MCF 10A (cell line): Measurements from ENCODE around the gene EPB41L3. TPM values are rescaled to one million over a fixed set of nuclear protein-coding genes. Genes with fewer than 3 reads are reported as not detected.

ENCODE experiments used
- BruUV-seq: library from RNA; stranded (reverse); fragments of 400-500 nt; replicated peaks from 2 replicates; lab custom pipeline; 2021; lab: Mats Ljungman, UMichigan
- CTCF ChIA-PET: fragments of 300-600 bp; sonication (Branson Sonifier 250); formaldehyde crosslinking; extraction: SDS; loops from one replicate; lab custom pipeline; 2021; ENCODE audit warnings: antibody characterized with exemption, inconsistent platforms; lab: Yijun Ruan, JAX
- POLR2A ChIA-PET: fragments of 300-600, 350-650 bp; sonication (Branson Sonifier 250); formaldehyde crosslinking; extraction: SDS; loops from one replicate; lab custom pipeline; 2020; ENCODE audit warnings: antibody characterized with exemption, inconsistent platforms; lab: Yijun Ruan, JAX
- DNase-seq: peaks from one replicate; pipeline ENCODE4 v3.0.0-alpha.2; 2018; ENCODE audit not compliant: unreplicated experiment
- H3K27ac Mint-ChIP-seq: one replicate; pipeline ENCODE4 v1.8.0; 2022; ENCODE audit warnings: mild to moderate bottlenecking, low read depth, mixed read lengths; ENCODE audit not compliant: unreplicated experiment
- H3K27me3 Mint-ChIP-seq: one replicate; pipeline ENCODE4 v1.8.0; 2022; ENCODE audit warnings: mixed read lengths; ENCODE audit not compliant: insufficient read depth, unreplicated experiment
- H3K36me3 Mint-ChIP-seq: one replicate; pipeline ENCODE4 v1.8.0; 2022; ENCODE audit warnings: mild to moderate bottlenecking, moderate library complexity, mixed read lengths; ENCODE audit not compliant: insufficient read depth, unreplicated experiment
- H3K4me1 Mint-ChIP-seq: one replicate; pipeline ENCODE4 v1.8.0; 2022; ENCODE audit warnings: mixed read lengths; ENCODE audit not compliant: insufficient read depth, unreplicated experiment
- H3K4me3 Mint-ChIP-seq: one replicate; pipeline ENCODE4 v1.8.0; 2022; ENCODE audit warnings: mild to moderate bottlenecking, moderate library complexity, mixed read lengths; ENCODE audit not compliant: unreplicated experiment
- H3K9me3 Mint-ChIP-seq: one replicate; pipeline ENCODE4 v1.8.0; 2022; ENCODE audit warnings: mixed read lengths; ENCODE audit not compliant: unreplicated experiment
- intact Hi-C: fragments of 100-400 bp; cut with micrococcal nuclease; formaldehyde crosslinking; loops from 2 replicates; pipeline ENCODE4 v1.14.1; 2022
- total RNA-seq: library from RNA; stranded (reverse); gene quantifications from 2 replicates; pipeline ENCODE4 v1.2.3, GENCODE V29; 2022
- TF ChIP-seq, protein P1 (sequence below): fragments of 200-600 bp; IDR thresholded peaks from one replicate; pipeline ENCODE4 v1.8.0; 2022; ENCODE audit warnings: antibody characterized with exemption, mild to moderate bottlenecking; ENCODE audit not compliant: unreplicated experiment

The EPB41L3 gene
- total RNA-seq, 1 experiment from 2014 or later = not detected

DNA sequence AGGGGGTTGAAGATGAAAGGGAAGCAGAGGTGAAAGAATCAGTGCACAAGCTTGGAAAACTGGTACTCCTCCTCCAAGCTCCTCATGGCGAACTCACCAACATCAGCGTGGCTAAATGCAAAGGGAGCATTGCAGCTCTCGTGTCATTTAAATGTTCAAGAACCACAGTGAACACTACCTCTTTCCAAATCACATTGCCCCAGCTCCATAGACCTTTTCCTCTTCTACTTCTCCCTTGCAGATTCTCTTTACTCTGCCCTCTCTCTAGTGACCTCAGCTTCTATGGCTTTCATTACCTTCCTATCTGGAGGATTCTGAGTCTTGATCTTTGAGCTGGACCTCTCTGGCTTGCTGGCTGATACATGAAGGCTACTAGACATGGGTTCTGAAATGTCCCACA is 14.3 kb downstream of the EPB41L3 start:
- CTCF ChIA-PET = no interaction called here
- TF ChIP-seq, protein P1, sequence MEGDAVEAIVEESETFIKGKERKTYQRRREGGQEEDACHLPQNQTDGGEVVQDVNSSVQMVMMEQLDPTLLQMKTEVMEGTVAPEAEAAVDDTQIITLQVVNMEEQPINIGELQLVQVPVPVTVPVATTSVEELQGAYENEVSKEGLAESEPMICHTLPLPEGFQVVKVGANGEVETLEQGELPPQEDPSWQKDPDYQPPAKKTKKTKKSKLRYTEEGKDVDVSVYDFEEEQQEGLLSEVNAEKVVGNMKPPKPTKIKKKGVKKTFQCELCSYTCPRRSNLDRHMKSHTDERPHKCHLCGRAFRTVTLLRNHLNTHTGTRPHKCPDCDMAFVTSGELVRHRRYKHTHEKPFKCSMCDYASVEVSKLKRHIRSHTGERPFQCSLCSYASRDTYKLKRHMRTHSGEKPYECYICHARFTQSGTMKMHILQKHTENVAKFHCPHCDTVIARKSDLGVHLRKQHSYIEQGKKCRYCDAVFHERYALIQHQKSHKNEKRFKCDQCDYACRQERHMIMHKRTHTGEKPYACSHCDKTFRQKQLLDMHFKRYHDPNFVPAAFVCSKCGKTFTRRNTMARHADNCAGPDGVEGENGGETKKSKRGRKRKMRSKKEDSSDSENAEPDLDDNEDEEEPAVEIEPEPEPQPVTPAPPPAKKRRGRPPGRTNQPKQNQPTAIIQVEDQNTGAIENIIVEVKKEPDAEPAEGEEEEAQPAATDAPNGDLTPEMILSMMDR = no peak
- H3K27ac Mint-ChIP-seq = no peak overlapping the region
- no peaks in the 10 kb centered on the region for H3K36me3 Mint-ChIP-seq
- POLR2A ChIA-PET = no interaction called here
- intact Hi-C loops = no loop called here
- H3K27me3 Mint-ChIP-seq = no peaks in the 10 kb centered on the region
- H3K4me1 Mint-ChIP-seq = peaks cover 7% of the 10 kb centered on the region
- BruUV-seq = no TSS peak
- no peak overlapping the region for H3K4me3 Mint-ChIP-seq
- DNase-seq = no peak
- no peaks in the 10 kb centered on the region for H3K9me3 Mint-ChIP-seq

DNA sequence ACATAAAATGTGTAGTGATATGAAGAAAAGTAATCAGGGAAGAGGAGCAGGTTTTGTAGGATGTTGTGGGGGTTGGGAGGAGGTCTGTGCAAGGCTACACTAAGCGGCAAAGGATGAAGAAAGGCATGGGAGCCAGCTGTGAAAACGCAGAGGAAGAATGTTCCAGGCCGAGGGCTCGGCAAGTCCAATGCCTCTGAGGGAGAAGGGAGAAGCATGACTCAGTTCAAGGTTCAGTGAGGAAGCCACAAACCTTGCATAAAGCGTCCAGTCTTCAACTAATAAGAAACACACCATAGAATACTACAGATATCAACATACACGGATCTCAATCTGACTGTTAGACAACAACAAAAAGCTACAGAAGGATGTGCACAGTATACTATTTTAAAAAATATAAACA is 16.2 kb downstream of the EPB41L3 start:
- no peaks in the 10 kb centered on the region for H3K9me3 Mint-ChIP-seq
- POLR2A ChIA-PET = interaction anchor here (1.2 kb wide), 1 partner anchor 11 kb away, joined by 3 read pairs; no protein-coding TSS in a partner anchor
- peaks cover 7% of the 10 kb centered on the region for H3K4me1 Mint-ChIP-seq
- peak; percentile 45 for DNase-seq
- TF ChIP-seq, protein P1 = no peak
- no TSS peak for BruUV-seq
- intact Hi-C loops = no loop called here
- no peak overlapping the region for H3K27ac Mint-ChIP-seq
- CTCF ChIA-PET = interaction anchor here (0.6 to 1.1 kb wide), 2 partner anchors 19 to 807 kb away, joined by 3 read pairs; no protein-coding TSS in a partner anchor
- H3K36me3 Mint-ChIP-seq = no peaks in the 10 kb centered on the region
- no peaks in the 10 kb centered on the region for H3K27me3 Mint-ChIP-seq
- no peak overlapping the region for H3K4me3 Mint-ChIP-seq

DNA sequence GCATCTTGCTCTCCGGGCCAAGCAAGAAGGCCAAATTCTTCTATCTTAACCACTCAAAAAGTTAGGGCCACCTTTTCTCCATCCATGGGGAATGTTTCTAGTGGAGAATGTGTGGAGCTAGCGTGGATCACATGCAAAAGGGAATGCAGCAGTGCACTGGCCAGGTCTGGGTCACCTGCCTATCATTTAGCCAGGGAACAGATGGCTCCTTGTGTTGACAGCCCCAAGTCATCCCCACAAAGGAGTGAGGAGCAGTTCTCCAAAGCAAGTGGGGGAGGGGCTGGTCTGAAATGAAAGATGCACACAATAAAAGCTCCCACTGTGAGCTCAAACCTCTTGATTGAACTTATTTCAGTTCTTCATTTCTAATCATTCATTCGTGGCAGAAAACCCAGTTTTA is 19.1 kb downstream of the EPB41L3 start:
- H3K4me1 Mint-ChIP-seq = peaks cover 7% of the 10 kb centered on the region
- TF ChIP-seq, protein P1 = no peak
- no peaks in the 10 kb centered on the region for H3K36me3 Mint-ChIP-seq
- H3K27ac Mint-ChIP-seq = no peak overlapping the region
- H3K27me3 Mint-ChIP-seq = no peaks in the 10 kb centered on the region
- no peak overlapping the region for H3K4me3 Mint-ChIP-seq
- CTCF ChIA-PET = interaction anchor here (1.6 kb wide), 1 partner anchor 22 kb away, joined by 4 read pairs; no protein-coding TSS in a partner anchor
- no peak for DNase-seq
- H3K9me3 Mint-ChIP-seq = no peaks in the 10 kb centered on the region
- no TSS peak for BruUV-seq
- intact Hi-C loops = no loop called here
- POLR2A ChIA-PET = no interaction called here

DNA sequence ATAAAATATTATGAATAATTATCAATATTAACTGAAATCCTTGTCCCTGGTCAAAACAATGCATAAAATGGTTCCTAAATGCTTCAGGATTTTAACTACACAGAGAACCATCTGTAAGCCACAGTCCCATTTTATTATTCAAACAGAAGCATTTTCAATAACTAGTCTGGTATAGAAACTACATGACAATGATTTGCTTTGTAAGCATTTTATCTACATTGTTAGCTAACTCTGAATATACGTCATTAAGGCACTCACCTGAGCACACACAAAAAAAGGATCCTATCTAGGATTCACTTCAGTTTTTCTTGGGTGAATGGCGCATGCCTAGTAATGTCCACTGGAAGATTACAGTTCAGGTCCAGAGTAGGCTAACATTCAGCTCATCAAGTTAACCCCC is 22.8 kb downstream of the EPB41L3 start:
- ChIA-PET CTCF (no interaction called here), POLR2A (no interaction called here)
- Mint-ChIP-seq H3K36me3 (no peaks in the 10 kb centered on the region), H3K27me3 (peaks cover 14% of the 10 kb centered on the region), H3K27ac (no peak overlapping the region), H3K9me3 (no peaks in the 10 kb centered on the region), H3K4me3 (no peak overlapping the region), H3K4me1 (peaks cover 13% of the 10 kb centered on the region)
- BruUV-seq = no TSS peak
- TF ChIP-seq, protein P1 = no peak
- DNase-seq = no peak
- intact Hi-C loops = no loop called here
